GM21367 (cell line): ENCODE data around the gene WWC2.
"Not testable (repeated sequence)": the region's sequence is repeated elsewhere in the genome, so short reads cannot be mapped to it uniquely, and the experiment has no call there.

Experiments
- ATAC-seq: cut with Tn5 transposase; IDR thresholded peaks from one replicate; pipeline ENCODE4 v1.9.1; 2021; ENCODE audit not compliant: unreplicated experiment

WWC2 gene

GRCh38 chr4:183139972-183140570 is 41.0 kb downstream of the WWC2 start:
- ATAC-seq = no peak

- ATAC-seq = no peak
Observed at GRCh38 chr4:183140911-183141320, 41.9 kb downstream of the WWC2 start.

- no peak for ATAC-seq
Observed at GRCh38 chr4:183141997-183142396, 42.9 kb downstream of the WWC2 start.

- no peak for ATAC-seq
Observed at GRCh38 chr4:183142571-183143550, 43.8 kb downstream of the WWC2 start.

- ATAC-seq = no peak
Observed at GRCh38 chr4:183144787-183145186, 45.7 kb downstream of the WWC2 start.

- no peak for ATAC-seq
Observed at GRCh38 chr4:183145773-183146172, 46.7 kb downstream of the WWC2 start.

- no peak for ATAC-seq
Observed at GRCh38 chr4:183146478-183146877, 47.4 kb downstream of the WWC2 start.

- no peak for ATAC-seq
Observed at GRCh38 chr4:183147196-183147595, 48.1 kb downstream of the WWC2 start.

GRCh38 chr4:183147983-183148382 is 48.9 kb downstream of the WWC2 start:
- ATAC-seq = no peak

GRCh38 chr4:183149616-183150539 is 50.8 kb downstream of the WWC2 start:
- ATAC-seq = no peak

GRCh38 chr4:183150664-183151063 is 51.6 kb downstream of the WWC2 start:
- not testable (repeated sequence) for ATAC-seq

GRCh38 chr4:183152232-183152631 is 53.2 kb downstream of the WWC2 start:
- ATAC-seq = not testable (repeated sequence)

- ATAC-seq = no peak
Observed at GRCh38 chr4:183153190-183153916, 54.3 kb downstream of the WWC2 start.

GRCh38 chr4:183154701-183155391 is 55.8 kb downstream of the WWC2 start:
- ATAC-seq = no peak

- ATAC-seq = no peak
Observed at GRCh38 chr4:183155450-183156184, 56.6 kb downstream of the WWC2 start.

- ATAC-seq = no peak
Observed at GRCh38 chr4:183157215-183157614, 58.2 kb downstream of the WWC2 start.

GRCh38 chr4:183158062-183158461 is 59.0 kb downstream of the WWC2 start:
- ATAC-seq = no peak

GRCh38 chr4:183161630-183162029 is 62.6 kb downstream of the WWC2 start:
- ATAC-seq = no peak

GRCh38 chr4:183163135-183163534 is 64.1 kb downstream of the WWC2 start:
- no peak for ATAC-seq
